Muscle of back (tissue), 13 donors: ENCODE measurements around the gene LRRN3. TPM values are rescaled to one million over a fixed set of nuclear protein-coding genes. Genes with fewer than 3 reads are reported as not detected.
"Not testable (repeated sequence)": the region's sequence is repeated elsewhere in the genome, so short reads cannot be mapped to it uniquely, and the experiment has no call there.

Source experiments
- DNase-seq, 3 donors: peaks; one replicate each; pipeline versions ENCODE4 v3.0.0 to v3.0.0-alpha.2; 2013
- long read RNA-seq, 9 donors: transcript quantifications; one replicate each; lab custom pipeline, GENCODE V29; 2026
- polyA plus RNA-seq, 10 donors: library from polyadenylated mRNA; unstranded; fragments of 120-200 nt; gene quantifications; one replicate each; pipeline ENCODE4 v1.2.1, GENCODE V29; 2013; ENCODE audit not compliant: insufficient read length in 10 of 10

The LRRN3 gene
- 10 to 100 TPM in 7 of 10 donors, 1 to 10 TPM in 3; 6.7 to 18.1 (median 11.8) TPM for polyA plus RNA-seq
- long read RNA-seq, donor 1, partial matches to known transcripts: 0 of 6 reads
- long read RNA-seq, donor 1, other reads (novel, unspliced or antisense): 0 of 6 reads
- long read RNA-seq, donor 2, partial matches to known transcripts: 0 of 3 reads
- long read RNA-seq, donor 2, other reads (novel, unspliced or antisense): 0 of 3 reads
- long read RNA-seq, donor 3: 0 reads
- long read RNA-seq, donor 4, partial matches to known transcripts: 15 of 18 reads
- long read RNA-seq, donor 4, other reads (novel, unspliced or antisense): 0 of 18 reads
- long read RNA-seq, donor 5, partial matches to known transcripts: 0 of 5 reads
- long read RNA-seq, donor 5, other reads (novel, unspliced or antisense): 0 of 5 reads
- long read RNA-seq, donor 6, partial matches to known transcripts: 0 of 3 reads
- long read RNA-seq, donor 6, other reads (novel, unspliced or antisense): 0 of 3 reads
- long read RNA-seq, donor 7, partial matches to known transcripts: 0 of 3 reads
- long read RNA-seq, donor 7, other reads (novel, unspliced or antisense): 0 of 3 reads
- long read RNA-seq, donor 8, transcript LRRN3-201 (3 exons, 3,099 nt): major isoform, 6 of 6 reads
- long read RNA-seq, donor 8, partial matches to known transcripts: 0 of 6 reads
- long read RNA-seq, donor 8, other reads (novel, unspliced or antisense): 0 of 6 reads
- long read RNA-seq, donor 9, partial matches to known transcripts: 0 of 1 reads
- long read RNA-seq, donor 9, other reads (novel, unspliced or antisense): 0 of 1 reads

GRCh38 chr7:111090846-111091245 is at the start of gene LRRN3:
LRRN3 (plus strand) TSS chr7:111091127; CDS start chr7:111122773, 31,646 bp downstream.
- DNase-seq: peak; percentile 64 to 89 (median 71)

- DNase-seq: no peak
Observed at GRCh38 chr7:111041577-111041976, 49.4 kb upstream of the LRRN3 start.

GRCh38 chr7:111042842-111043241 is 48.1 kb upstream of the LRRN3 start:
- no peak for DNase-seq

GRCh38 chr7:111043561-111043960 is 47.4 kb upstream of the LRRN3 start:
- DNase-seq: no peak

GRCh38 chr7:111045449-111045848 is 45.5 kb upstream of the LRRN3 start:
- DNase-seq: peak in 2 of 3 donors; percentile 49 to 63

- no peak for DNase-seq
Observed at GRCh38 chr7:111047595-111047994, 43.3 kb upstream of the LRRN3 start.

- DNase-seq: peak in 1 of 3 donors; percentile 22
Observed at GRCh38 chr7:111049971-111050680, 40.8 kb upstream of the LRRN3 start.

GRCh38 chr7:111050875-111051416 is 40.0 kb upstream of the LRRN3 start:
- no peak for DNase-seq

- no peak for DNase-seq
Observed at GRCh38 chr7:111051832-111052231, 39.1 kb upstream of the LRRN3 start.

GRCh38 chr7:111053035-111053434 is 37.9 kb upstream of the LRRN3 start:
- no peak for DNase-seq

- no peak for DNase-seq
Observed at GRCh38 chr7:111056371-111056770, 34.6 kb upstream of the LRRN3 start.

- no peak for DNase-seq
Observed at GRCh38 chr7:111057066-111057465, 33.9 kb upstream of the LRRN3 start.

- peak in 1 of 3 donors; percentile 19 for DNase-seq
Observed at GRCh38 chr7:111059833-111060232, 31.1 kb upstream of the LRRN3 start.

GRCh38 chr7:111063166-111063565 is 27.8 kb upstream of the LRRN3 start:
- DNase-seq: no peak

- DNase-seq: no peak
Observed at GRCh38 chr7:111067251-111067650, 23.7 kb upstream of the LRRN3 start.

- no peak for DNase-seq
Observed at GRCh38 chr7:111067682-111068081, 23.2 kb upstream of the LRRN3 start.

- DNase-seq: no peak
Observed at GRCh38 chr7:111068618-111069017, 22.3 kb upstream of the LRRN3 start.

- no peak for DNase-seq
Observed at GRCh38 chr7:111071556-111071955, 19.4 kb upstream of the LRRN3 start.

GRCh38 chr7:111072658-111073057 is 18.3 kb upstream of the LRRN3 start:
- not testable (repeated sequence) for DNase-seq

GRCh38 chr7:111074071-111074747 is 16.7 kb upstream of the LRRN3 start:
- DNase-seq: peak in 1 of 3 donors; percentile 53

- no peak for DNase-seq
Observed at GRCh38 chr7:111074748-111075146, 16.2 kb upstream of the LRRN3 start.
